ENCODE data around the gene RFC3.
"Not testable (repeated sequence)": the region's sequence is repeated elsewhere in the genome, so short reads cannot be mapped to it uniquely, and the experiment has no call there.

RFC3 gene, protein sequence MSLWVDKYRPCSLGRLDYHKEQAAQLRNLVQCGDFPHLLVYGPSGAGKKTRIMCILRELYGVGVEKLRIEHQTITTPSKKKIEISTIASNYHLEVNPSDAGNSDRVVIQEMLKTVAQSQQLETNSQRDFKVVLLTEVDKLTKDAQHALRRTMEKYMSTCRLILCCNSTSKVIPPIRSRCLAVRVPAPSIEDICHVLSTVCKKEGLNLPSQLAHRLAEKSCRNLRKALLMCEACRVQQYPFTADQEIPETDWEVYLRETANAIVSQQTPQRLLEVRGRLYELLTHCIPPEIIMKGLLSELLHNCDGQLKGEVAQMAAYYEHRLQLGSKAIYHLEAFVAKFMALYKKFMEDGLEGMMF

DNA sequence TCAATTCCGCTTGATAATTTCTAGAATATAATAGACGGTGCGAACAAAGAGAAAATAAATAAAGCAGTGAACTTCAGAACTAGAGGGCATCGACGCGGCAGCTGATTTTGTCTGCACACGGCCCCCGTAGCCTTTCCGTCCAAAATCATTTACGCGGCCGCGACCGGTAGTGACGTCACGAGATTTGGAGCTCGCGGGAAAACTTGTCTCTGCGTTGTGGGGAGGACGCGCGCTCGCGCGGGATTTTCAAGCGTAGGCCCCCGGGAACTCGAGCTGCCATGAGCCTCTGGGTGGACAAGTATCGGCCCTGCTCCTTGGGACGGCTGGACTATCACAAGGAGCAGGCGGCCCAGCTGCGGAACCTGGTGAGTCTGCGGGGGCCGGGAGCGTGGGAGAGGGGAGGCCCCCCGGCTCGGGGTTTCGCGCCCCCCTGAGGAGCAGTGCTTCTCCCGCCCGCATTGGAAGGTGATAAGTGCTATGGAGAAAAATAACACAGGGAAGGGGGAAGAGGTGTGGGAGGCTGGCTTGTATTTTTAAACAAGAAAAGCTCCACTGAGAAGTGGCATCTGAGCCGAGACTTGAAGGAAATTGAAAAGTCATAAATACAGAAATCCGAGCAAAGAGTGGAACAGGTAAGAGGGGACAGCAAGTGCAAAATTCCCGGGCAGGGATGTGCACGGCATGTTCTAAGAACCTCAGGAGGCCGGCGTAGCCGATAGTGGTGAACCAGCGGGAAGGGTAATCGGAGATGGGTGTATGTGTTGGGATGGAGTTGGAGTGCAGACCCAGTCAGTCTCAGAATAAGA, at the start of gene RFC3:
TSS of gene RFC3 (plus strand) at position 249 of the 806 bp plus-strand sequence. CDS start at position 279, 30 bp downstream.
- peak; percentile 94 to 97 for DNase-seq

DNA sequence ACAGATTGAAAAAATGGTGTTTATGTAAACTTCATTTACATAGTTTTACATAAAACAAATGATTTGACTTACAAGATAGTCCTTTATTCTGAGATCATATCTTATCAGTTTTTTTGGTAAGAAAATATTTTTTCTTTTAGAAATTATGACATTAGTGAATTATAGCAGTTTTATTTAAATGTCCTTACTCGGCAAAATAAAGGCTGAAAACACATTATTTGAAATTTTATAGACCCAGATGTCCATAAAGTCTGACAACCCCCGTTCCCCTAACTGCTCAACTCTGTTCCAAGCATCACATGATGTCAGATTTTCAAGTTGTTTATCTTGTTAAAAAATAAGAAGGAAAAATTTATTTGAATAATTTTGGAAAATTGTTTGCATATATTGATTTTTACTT, 46.7 kb upstream of the RFC3 start:
- no peak for DNase-seq

DNA sequence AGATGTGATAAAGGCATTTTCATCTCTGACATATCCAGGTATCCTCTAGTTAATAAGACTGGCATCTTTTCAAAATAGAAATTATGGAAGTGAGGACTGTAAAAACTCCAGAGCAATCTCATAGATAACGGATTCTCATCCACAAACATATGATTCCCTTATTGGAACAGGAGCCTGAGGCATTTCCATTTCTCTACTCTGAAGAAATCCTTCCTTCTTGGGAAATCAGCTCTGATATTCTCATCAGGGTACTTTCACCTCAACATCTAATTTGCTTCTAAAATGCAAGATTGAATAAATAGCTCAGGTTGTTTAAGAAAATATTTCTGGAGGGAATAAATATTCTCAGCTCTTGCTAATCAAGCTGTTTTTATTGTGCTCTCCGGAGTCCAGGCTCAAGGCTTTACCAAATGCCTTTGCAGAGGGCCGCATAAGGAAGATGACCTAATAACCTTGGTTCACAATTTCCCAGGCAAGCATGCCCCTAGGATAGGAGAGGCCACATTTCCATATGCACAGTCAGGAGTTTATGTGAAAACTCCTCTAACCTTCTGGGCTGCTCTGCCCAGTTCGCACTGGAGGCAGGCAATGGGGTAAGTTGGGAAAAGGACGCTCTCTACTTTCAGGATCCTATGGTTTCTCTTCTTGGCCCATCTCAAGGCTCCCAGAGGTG, 44.0 kb upstream of the RFC3 start:
- no peak for DNase-seq

DNA sequence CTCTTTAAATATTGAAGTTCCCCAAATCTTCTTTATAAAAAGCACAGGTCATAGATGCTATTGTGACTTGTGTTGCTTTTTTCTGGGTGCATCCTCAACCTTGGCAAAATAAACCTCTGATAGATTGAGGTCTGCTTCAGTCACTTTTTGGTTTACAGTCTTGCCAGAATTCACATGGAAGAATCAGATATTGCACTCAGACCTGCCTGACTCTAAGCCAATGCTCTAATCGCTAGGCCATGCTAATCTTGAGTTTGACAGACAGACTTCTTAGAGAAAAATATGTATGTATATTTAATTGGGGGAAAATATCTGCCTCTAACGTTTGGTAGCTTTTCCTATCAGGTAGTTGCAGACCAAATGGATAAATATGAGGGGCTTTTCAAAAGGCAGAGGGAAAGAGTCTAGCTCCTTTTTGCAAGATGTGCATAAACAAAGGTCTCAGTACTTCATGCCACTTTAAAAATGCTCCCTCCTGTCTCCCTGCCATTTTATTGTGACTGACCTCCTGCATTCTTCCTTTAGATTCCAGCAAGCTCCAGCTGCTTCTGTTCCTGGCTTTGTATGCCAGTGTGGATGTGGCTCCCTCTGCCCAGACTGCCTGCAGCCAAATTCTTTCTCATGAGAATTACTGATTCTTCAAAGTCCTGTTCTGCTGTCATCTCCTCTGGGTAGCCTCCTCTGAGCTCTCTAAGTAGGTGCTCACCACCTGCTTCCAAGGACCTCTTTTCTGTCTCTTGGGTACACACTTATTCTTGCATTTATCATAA, 42.4 kb upstream of the RFC3 start:
- no peak for DNase-seq

DNA sequence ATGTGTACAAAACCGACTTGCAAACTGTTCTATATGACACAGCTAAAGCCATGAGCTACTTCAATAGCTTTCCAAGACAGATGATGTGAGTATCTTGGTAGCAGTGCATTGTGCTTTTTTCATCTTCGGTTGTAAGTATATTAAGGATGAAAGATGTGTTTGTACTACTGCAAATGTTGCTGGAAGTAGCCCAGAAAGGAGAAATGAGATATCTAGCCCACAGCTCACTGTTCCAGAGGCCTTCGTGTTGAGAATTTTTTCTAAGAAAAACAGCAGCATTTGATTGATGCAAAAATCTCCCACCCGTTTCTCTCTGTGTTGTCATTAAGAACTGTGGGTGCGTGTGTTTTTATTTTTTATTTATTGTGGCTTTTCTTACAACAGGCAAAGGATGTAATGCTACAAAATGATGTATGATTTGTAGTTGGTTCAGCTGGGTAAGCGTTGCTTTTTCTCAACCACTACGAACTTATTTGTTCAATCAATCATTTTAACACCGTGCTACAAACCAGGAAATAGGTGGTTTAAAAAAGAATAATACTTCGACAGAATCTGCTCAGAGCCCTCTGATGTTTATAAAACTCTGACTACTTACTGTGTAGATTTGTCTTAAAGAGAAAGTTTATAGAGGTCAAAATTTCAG, 41.6 kb upstream of the RFC3 start:
- DNase-seq, result no peak

DNA sequence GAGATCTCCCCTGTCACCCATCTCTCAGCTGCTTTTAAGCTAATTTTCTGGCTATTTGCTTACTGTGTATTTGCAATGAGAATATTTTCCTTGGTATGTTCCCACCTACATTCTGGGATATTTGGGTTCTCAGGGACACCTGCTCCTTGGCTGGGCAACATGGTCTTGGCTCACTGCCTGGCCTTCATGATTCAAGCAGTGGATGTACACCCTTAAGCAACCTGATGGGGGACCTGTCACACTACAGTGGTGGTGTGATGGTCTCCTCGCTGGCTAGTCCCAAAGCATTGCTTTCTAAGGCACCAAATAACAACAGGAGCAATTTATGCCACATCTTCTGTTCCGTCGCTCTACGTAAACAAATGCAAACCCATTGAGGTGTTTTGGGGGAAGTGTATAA, 35.3 kb upstream of the RFC3 start:
- DNase-seq, result no peak

DNA sequence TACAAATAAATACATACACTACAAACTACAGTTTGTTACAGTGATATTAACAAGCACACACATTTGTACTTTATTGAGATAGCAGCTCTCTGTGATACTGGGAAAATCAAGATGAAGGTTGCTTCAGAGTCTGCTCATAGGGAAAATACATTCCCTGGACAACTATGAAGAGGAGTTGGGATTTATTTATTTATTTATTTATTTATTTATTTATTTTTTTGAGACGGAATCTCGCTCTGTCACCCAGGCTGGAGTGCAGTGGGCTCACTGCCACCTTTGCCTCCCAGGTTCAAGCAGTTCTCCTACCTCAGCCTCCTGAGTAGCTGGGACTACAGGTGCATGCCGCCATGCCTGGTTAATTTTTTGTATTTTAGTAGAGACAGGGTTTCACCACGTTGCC, 34.7 kb upstream of the RFC3 start:
- not testable (repeated sequence) for DNase-seq

DNA sequence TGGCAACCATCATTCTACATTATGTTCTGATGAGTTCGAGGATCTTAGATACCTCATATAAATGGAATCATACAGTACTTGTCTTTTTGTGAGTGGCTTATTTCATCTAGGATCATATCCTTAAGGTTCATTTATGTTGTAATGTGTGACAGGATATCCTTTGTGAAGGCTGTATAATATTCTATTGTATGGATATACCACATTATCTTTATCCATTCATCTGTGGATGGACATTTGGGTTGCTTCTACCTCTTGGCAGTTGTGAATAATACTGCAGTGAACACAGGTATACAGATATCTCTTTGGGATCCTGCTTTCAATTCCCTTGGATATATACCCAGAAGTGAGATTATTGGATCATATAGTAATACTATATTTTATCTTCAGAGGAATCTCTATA, 33.2 kb upstream of the RFC3 start:
- DNase-seq, result no peak

DNA sequence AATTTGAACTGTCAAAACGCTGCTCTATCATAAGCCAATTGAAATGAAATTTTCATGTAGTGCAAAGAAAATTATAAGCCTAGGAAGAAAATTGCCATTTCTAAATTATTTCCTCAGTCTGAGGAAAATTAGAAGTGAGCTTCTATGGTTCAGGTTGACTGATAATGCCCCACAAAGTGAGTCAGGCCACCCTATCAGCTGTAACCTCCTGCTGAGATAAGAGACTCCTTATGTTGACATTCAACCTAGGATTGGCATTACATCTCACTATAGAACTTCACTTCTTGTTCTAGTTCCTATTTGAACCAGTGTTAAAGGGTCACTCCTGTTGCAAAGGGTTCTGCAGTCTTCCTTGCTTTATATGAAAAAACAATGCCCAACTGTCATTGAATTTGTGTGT, 32.6 kb upstream of the RFC3 start:
- DNase-seq, result no peak

DNA sequence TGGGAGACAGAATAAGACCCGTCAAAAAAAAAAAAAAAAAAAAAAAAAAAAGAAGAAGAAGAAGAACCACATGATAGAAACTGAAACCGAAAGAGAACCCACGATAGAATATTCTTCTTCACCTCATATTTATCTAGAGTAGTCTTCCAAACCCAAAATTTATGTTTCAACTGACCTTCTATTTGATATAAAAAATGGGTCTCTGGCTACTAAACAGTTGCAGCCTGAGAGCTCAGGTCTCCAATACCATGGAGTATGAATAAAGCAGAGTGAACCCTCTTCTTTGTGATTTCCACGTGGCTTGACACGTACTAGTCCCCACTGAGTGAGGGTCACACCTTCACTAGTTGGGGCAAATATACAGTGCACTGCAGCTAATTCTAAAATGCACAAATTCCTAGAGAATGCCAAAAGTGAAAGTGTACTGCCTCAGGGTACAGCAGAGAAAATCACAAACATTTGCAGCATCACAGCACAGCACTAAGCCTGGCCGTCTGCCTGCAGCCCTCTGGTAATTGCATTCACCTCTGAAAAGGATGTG, 30.8 kb upstream of the RFC3 start:
- no peak for DNase-seq

DNA sequence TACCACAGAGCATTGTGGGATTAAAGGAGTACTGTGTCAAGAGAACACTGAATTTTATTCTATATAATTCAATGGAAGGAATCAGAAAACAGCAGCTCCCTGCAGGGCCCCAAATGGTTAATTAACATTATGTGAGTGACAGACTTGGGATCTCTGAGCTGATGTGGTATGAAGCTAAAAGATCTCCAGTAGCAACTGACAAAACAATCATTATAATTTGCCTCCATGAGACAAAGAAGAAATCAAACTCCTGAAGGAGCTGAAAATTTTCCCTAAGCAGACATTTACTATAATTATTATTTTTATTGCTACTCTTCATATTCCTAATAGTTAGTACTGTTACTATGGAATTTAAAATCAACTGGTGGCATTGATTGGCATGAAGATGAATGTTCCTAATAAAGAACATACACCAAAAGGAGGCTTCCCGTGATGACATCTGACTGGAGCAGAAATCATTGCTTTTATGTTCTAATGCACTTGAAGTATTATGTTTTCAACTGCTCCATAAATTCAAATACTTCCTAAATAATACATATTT, 28.8 kb upstream of the RFC3 start:
- DNase-seq, result no peak

DNA sequence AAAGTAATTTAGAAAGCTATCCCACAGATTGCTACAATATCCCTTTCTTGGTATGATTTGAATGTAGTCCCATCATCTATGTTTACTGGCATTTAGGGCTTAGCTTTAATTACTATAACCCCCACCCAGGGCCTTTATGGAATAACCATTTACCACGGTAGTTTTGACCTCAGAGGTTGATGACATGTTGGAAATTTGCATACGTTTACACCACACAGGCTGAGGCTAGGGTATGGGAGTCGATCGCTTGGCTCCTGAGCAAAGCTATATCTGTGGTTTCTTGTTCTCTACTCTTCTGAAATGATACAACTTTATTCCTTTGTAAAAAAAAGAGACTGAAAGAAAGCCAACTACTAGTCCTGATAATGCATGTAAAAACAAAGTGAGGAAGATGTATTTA, 28.2 kb upstream of the RFC3 start:
- DNase-seq, result no peak

DNA sequence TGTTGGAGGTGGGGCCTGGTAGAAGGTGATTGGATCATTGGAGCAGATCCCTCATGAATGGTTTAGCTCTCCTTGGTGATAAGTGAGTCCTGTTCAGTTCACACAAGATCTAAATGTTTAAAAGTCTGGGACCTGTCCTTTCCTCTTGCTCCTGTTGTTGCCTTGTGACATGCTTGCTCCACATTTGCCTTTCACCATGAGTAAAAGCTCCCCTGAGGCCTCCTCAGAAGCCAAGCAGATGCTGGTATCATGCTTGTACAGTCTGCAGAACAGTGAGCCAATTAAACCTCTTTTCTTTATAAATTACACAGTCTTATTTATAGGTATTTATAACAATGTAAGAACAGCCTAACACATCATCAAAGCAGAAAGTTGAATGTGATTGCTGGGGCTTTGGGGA, 24.2 kb upstream of the RFC3 start:
- DNase-seq, result peak; percentile 26 to 67

DNA sequence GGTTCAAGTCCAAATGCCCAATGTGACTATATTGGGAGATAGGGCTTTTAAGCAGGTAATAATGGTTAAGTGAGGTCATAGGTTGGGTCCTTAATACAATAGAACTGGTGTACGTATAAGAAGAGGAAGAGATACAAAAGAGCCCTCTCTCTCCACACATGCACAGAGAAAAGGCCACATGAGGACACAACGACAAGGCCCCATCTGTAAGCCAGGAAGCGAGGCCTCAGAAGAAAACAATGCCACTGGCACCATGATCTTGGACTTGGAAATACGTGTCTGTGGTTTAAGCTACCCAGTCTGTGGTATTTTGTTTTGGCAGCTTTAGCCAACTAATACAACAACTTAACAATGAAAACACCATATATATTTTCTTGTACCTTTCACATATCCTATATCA, 23.4 kb upstream of the RFC3 start:
- DNase-seq, result peak in 1 of 2 experiments; percentile 44

DNA sequence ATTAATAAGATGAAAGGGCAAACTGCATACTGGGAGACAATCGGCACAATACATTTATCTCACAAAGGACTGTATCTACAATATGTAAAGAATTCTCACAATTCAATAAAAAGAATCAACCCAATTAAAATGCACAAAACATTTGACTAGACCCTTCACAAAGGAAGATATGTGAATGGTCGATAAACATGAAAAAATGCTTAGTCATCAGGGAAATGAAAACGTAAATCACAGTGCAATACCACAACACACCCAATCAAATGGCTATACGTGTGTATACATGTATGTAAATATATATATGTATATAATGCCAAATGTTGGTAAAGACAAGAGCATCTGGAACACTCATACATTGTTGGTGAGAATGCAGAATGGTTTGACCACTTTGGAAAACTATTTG, 21.9 kb upstream of the RFC3 start:
- no peak for DNase-seq

DNA sequence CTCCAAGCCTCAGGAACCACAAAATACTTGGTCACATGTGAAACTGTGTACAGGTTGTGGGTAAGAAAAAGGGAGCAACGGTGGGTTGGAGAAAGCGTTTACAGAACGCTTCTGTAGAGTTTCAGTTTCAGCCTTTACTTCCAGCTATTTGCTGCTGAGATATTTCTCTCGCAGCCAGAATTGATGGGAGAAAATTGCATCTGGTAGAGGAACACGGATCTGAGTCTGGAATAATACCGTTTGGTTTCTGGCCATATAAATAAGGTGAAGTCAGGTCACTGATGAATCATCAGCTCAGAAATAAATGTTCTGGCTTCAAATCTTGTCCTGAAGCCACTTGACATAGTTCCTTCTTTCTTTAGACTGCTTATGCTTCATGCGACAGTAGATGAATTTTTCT, 20.3 kb upstream of the RFC3 start:
- no peak for DNase-seq

DNA sequence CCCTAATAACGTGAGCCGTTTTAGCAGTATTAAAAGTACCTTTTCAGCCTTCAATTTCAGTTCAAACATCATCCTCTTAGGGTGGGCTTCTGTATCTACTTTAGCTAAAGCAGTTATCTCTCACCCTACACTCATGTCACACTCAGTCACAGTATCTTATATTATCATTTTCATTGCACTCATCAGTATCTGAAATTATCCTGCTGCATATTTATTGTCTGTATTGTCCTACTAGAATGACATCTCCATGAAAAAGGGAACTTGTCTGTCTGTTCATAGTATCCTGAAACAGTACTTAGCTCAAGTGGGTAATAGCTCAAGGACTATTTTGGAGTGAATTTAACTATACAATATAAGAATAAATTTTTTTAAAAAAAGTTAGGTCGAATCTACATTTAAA, 19.9 kb upstream of the RFC3 start:
- no peak for DNase-seq

DNA sequence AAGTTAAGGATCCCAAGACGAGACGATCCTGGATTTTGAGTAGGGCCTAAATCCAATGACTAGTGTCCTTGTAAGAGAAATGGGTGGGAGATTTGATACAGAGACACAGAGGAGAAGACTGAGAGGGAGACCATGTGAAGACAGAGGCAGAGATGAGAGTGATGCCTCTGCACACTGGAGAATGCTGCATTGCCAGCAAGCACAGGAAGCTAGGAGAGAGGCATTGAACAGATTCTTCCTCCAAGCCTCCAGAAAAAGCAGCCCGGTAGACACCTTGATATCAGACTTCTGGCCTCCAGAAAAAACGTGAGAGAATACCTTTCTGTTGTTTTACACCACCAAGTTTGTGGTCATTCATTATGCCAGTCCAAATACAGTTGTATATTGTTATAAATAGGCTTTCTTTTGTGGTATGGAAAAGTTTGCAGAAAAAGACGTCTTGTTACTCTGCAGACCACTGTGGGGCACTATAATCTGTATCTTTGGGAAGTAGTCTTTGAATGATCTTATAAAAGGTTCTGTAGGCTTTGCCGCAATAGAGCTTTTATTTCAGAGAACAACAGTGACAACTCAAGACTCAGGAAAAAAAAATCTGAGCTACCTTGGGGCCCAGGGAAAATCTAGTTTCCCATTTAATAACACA, 17.9 kb upstream of the RFC3 start:
- DNase-seq, result no peak

DNA sequence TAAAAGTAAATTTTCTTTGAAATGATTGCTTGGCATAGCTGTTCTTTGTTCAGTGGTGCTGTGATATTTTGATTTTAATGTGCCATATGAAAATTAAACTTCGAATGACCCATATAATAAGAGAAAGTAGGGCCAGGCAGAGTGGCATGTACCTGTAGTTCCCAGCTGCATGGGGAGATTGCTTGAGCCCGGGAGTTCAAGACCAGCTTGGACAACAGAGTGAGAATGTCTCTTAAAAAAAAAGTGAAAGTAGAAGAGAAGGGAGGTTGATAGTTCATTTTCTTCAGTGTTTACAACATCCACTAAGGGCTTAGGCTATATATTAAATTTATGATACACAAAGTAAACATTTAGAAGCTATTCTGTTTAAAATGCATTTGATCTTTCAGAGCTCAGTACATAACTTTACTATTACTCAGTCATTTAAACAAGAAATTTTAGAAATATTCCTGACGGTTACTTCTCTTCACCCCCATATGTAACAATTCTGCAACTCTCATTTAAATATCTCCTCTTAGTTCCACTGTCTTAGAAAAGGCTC, 17.2 kb upstream of the RFC3 start:
- no peak for DNase-seq

DNA sequence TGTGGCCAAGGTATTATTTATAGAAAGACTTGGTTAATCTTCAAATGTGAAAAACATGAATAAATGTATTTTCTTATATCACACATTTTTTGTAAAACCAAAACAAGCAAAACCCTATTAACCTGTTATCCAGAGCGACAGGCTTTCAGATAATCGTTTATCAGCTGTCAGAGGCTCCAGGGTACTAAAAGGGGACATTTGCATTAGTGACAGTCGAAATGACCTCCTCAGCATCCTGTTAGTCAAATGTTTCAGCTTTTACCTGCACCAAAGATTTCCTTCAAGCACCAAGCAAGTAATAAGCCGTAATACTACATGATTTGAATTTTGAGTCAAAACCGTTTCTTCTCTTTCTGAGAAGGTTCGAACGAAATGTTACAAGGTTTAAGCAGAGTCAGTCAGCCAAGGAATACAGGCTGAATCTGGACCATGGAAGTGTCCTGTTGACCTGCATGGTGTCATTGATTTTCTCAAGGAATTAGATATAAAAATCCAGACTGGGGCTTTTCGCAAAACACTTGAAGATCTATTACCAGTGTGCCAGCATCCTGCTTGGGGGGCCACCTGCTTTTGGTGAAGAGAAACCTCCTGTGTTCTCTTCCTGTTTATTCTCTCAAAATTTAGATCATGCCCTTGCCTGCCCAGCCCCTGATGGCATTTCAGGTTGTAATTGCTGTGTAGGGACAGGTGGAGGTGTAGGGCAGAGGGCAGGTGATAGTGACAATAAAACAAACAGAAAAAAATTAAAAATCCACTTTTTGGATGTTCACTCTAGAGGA, 11.3 kb upstream of the RFC3 start:
- DNase-seq, result no peak
